Adipocyte (in vitro differentiated cells): ENCODE results near the gene FANCE.

Experiments used
- DNase-seq: peaks from one replicate; pipeline ENCODE4 v3.0.0-alpha.2; 2015; ENCODE audit warnings: low read depth
- H3K27me3 ChIP-seq: replicated peaks from 2 replicates; pipeline ENCODE4 v1.7.0; 2013; ENCODE audit warnings: mild to moderate bottlenecking, low read length, moderate library complexity; ENCODE audit not compliant: control insufficient read depth, insufficient read depth
- H3K36me3 ChIP-seq: 2 replicates; pipeline ENCODE4 v1.7.0; 2013; ENCODE audit warnings: low read length, mild to moderate bottlenecking, moderate library complexity; ENCODE audit not compliant: control insufficient read depth, insufficient read depth, severe bottlenecking
- H3K4me1 ChIP-seq: 2 replicates; pipeline ENCODE4 v1.7.0; 2013; ENCODE audit warnings: mild to moderate bottlenecking, low read length, moderate library complexity; ENCODE audit not compliant: control insufficient read depth, insufficient read depth
- H3K4me3 ChIP-seq: 2 replicates; pipeline ENCODE4 v1.7.0; 2013; ENCODE audit warnings: mild to moderate bottlenecking, low read length, moderate library complexity
- H3K9ac ChIP-seq: 2 replicates; pipeline ENCODE4 v1.7.0; 2013; ENCODE audit warnings: mild to moderate bottlenecking, low read length, moderate library complexity
- H3K9me3 ChIP-seq: 2 replicates; pipeline ENCODE4 v1.7.0; 2013; ENCODE audit warnings: mild to moderate bottlenecking, low read length, moderate library complexity; ENCODE audit not compliant: control insufficient read depth

FANCE gene

DNA sequence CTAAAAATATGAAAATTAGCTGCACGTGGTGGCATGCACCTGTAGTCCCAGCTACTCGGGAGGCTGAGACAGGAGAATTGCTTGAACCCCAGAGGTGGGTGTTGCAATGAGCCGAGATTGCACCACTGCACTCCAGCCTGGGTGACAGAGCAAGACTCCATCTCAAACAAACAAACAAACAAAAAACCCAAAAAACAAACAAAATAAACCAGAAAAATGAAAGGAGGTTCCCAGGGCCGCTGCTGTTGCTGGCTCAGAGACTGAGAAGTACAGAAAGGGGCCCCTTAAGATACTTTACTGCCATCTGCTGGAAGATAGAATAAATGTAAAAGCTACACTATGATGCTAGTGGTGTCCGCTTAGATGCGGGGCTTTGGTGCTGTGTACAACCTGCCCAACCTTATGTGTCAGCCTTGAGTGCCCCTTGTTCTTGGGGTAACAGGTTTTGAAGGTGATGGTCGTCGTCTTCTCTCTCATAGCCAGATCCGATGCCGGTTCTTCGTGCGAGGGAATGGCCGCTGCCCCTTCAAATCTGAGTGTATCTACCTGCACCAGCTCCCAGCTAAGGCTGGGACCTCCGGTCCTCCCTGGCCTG lies 2.8 kb upstream of the FANCE start:
- Histone ChIP-seq H3K36me3 (no peaks in the 10 kb centered on the region), H3K4me1 (peaks cover 22% of the 10 kb centered on the region), H3K4me3 (no peak overlapping the region), H3K27me3 (no peaks in the 10 kb centered on the region), H3K9ac (no peak overlapping the region), H3K9me3 (no peaks in the 10 kb centered on the region)
- DNase-seq = peak; percentile 94

DNA sequence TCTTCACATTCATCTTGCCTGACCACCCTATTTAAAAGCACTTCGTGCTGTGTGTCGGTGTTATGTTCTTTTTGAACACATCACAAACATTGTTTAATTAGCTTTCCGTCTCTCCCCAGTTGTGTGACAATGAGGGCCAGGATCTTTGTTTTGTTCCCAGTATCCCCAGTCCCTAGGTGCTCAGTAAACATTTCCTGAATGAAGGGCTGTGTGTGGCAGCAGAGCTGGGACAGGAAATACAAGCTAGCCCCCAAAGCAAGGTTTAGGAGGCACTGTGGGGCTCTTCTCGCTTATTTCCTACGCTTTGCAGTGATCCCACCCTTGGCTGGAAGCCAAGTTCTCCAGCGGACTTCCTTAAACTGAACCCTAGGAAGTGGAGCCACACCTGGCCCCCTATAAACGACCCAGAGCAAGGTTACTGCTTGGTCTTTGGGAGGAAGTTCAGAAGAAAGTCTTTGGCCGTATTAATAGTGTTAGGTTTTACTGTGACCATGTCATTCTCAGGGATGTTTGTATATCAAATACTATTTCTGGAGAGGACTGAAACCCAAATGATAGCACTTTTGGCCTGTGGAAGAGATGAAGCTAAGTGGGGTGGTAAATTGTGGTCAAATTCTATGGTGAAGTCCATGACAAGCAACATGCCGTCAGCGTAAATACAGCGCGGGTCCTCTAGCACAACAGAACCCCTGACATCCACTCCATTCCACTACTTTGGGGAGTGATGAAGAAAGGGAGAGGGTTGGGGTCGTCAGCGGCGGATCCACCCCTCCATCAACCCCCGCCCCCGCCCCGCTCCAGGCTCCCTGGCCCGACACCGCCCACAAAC lies 570 bp upstream of the FANCE start:
- Histone ChIP-seq H3K9me3 (no peaks in the 10 kb centered on the region), H3K4me3 (peak overlapping the region; percentile 84), H3K9ac (peak overlapping the region; percentile 14), H3K36me3 (no peaks in the 10 kb centered on the region), H3K4me1 (peaks cover 29% of the 10 kb centered on the region), H3K27me3 (no peaks in the 10 kb centered on the region)
- DNase-seq = no peak

DNA sequence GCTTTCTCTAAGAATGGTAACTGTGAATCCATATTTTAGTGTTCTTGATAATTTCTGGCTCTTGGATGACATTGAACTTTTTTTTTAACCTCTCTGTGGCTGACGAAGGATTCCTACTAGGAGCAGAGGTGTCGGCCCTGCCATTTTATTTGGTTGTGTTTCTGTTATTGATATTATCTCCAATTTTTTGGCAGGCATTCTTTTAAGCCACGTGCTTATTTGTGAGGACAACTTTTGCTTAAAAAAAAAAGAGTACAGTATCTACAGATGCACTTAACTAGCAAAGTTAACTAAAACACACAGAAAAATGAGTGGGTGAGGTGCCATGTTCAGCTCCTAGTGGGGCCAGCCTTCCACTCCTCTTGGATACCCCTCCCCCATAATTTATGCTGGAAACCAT lies 1.1 kb downstream of the FANCE start:
- Histone ChIP-seq H3K4me1 (peaks cover 29% of the 10 kb centered on the region), H3K27me3 (no peaks in the 10 kb centered on the region), H3K9me3 (no peaks in the 10 kb centered on the region), H3K9ac (peak overlapping the region; percentile 83), H3K4me3 (peak overlapping the region; percentile 84), H3K36me3 (no peaks in the 10 kb centered on the region)
- peak; percentile 36 for DNase-seq

DNA sequence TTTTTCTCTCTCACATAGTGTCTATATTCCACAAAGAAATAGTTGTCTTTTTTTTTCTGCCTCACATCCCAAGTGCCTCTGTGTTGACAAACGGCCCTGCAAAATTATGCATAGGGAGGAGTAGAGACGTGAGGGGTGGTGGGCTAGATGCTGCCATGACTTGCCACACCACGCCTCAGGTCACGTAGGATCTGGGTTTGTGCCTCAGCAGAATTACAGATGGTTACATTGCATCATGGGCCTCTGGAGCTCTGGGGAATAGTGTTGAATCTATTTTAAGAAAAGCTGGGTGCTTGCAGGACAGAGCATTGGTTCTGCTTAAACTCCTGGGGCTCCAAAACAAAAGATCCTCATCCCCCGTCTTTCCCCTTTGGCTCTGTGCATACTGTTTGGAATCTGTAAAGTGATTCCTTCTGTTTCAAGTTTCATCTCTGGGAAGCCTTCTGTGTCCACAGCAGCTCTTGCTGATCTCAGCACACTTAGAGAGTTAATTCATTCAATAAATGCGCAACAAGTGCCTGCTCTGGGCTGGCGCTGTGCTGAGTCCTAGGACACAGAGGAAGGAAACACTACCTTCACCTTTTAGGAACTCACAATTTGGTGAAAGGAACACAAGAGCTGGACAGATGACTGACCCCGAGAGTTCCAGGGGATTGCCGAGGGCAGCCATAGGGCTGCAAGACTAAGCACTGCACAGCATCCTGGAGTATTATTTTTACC lies 2.4 kb downstream of the FANCE start:
- DNase-seq = peak; percentile 44
- no peaks in the 10 kb centered on the region for H3K27me3 ChIP-seq
- H3K9me3 ChIP-seq = no peaks in the 10 kb centered on the region
- no peak overlapping the region for H3K4me3 ChIP-seq
- H3K36me3 ChIP-seq = peaks cover 4% of the 10 kb centered on the region
- peak overlapping the region; percentile 11 for H3K9ac ChIP-seq
- H3K4me1 ChIP-seq = peaks cover 29% of the 10 kb centered on the region

DNA sequence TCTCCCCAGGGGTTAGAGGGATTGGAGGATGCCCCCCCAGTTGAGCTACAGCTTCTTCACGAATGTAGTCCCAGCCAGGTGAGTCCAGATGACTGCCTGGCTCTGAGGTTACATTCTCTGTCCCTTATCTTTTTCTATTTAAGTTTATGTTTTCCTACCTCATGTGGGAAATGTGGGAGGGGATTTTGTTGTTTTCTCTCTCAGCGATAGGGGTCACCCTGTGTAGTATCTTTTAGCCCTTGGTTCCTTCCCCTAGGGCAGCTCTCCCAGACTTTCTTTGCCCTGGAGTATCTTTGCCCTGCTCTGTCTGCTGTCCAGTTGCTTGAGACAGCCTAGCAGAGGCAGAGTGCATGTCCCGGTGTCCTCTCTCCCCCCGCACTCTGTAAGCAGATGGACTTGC lies 5.8 kb downstream of the FANCE start:
- Histone ChIP-seq H3K9ac (no peak overlapping the region), H3K9me3 (no peaks in the 10 kb centered on the region), H3K27me3 (no peaks in the 10 kb centered on the region), H3K36me3 (peaks cover 8% of the 10 kb centered on the region), H3K4me1 (peaks cover 22% of the 10 kb centered on the region), H3K4me3 (no peak overlapping the region)
- no peak for DNase-seq

DNA sequence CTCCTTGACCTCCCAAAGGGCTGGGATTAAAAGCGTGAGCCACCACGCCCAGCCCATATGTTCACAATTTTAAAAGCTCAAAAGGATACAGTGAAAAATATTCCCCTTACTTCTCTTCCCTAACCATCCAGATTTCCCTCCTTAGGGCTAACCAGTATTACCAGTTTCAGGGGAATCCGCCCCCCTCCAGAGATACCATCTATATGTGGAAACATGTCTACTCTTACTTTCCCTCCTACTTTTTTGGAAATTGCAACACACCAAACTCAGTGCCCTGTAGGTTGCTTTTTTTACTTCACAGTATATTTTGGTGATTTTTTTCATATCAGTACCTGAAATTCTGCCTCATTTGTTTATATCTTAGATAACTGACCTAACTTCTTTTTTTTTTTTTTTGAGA lies 9.1 kb downstream of the FANCE start:
- H3K4me3 ChIP-seq = no peak overlapping the region
- peaks cover 8% of the 10 kb centered on the region for H3K36me3 ChIP-seq
- no peak overlapping the region for H3K9ac ChIP-seq
- H3K27me3 ChIP-seq = no peaks in the 10 kb centered on the region
- H3K4me1 ChIP-seq = no peaks in the 10 kb centered on the region
- H3K9me3 ChIP-seq = no peaks in the 10 kb centered on the region
- DNase-seq = no peak

DNA sequence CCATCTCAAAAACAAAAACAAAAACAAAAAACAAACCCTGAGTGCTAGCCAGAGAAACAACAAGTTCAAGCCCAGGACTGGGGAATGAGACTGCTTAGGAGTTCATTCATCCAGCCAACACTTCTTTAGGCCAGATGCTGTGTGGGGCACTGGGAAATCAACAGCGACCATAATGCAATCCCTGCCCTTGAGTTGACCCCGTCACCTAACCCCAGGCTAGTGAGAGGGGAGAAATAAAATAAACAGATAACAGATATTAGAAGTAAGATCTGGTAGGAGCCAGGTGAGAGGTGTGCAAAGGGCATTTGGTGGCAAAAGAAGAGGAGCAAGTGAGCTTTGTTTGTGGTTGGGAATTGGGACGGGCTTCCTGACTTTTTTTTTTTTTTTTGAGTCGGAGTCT lies 11.2 kb downstream of the FANCE start:
- peaks cover 12% of the 10 kb centered on the region for H3K36me3 ChIP-seq
- DNase-seq = no peak

DNA sequence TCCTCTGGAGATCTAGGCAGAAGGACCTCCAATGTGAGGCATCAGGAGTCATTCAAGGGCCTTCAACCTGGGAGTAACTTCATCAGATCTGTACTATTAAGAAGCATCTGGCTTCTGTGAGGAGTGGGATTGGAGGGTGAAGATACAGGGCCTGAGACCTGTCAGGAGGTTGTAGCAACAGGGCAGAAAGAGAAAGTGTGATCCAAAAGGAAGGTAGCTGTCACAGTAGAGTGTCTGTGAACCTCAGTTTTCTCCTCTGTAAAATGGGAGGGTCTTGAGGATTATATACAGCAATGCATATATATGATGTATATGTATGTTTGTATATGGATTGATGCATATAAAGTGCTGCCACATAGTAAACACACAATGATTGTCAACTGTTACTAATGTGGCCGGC lies 13.5 kb downstream of the FANCE start:
- no peak overlapping the region for H3K4me3 ChIP-seq
- no peak for DNase-seq
- peaks cover 19% of the 10 kb centered on the region for H3K36me3 ChIP-seq
- no peaks in the 10 kb centered on the region for H3K9me3 ChIP-seq
- peaks cover 16% of the 10 kb centered on the region for H3K4me1 ChIP-seq
- H3K27me3 ChIP-seq = no peaks in the 10 kb centered on the region
- H3K9ac ChIP-seq = no peak overlapping the region

More for the DNA sequence above, 11.2 kb downstream of the FANCE start:
- Histone ChIP-seq H3K27me3 (no peaks in the 10 kb centered on the region), H3K9ac (no peak overlapping the region), H3K9me3 (no peaks in the 10 kb centered on the region), H3K4me3 (no peak overlapping the region), H3K4me1 (peaks cover 6% of the 10 kb centered on the region)

DNA sequence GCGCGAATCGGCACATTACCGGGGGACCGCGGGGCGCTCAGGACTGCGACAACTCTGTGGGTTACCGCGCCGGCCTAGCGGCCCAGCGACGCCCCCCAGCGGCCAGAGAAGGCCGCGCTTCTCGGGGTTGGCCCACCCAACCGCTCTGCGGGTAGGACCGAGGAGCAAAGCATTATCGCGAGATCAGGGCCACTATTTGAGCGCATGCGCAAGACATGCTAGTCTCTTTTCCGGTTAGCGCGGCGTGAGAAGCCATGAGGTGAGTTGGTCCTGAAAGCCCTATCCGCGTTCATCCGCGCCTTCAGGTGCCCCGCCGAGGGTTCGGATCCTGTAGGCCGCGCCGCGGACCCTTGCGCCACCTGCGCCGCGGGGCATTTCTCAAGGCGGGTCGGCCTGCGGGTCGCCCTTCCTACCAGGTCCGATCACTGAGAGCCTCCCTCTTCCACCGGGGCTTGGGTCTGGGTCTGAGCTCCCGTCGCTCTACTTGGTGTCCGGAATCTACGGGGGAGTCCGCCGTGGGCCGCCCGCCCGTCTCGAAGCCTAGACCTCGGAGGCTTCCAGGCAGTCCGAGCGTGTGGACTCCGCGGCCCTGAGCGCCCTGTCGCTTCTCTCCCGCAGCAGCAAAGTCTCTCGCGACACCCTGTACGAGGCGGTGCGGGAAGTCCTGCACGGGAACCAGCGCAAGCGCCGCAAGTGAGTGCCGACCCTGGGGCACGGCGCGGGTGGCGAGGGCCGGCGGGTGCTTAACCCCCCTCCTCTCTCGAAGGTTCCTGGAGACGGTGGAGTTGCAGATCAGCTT lies 16.2 kb downstream of the FANCE start, which contains the start of gene RPL10A:
TSS of gene RPL10A (plus strand) at position 221 of the 799 bp plus-strand sequence. CDS start at position 255, 34 bp downstream.
- Histone ChIP-seq H3K27me3 (no peaks in the 10 kb centered on the region), H3K9ac (peak within 1 kb of the TSS; percentile 95), H3K36me3 (peaks cover 44% of the 10 kb centered on the region), H3K4me1 (peaks cover 27% of the 10 kb centered on the region), H3K4me3 (peak within 1 kb of the TSS; percentile 94), H3K9me3 (no peaks in the 10 kb centered on the region)
- DNase-seq = peak; percentile 99

DNA sequence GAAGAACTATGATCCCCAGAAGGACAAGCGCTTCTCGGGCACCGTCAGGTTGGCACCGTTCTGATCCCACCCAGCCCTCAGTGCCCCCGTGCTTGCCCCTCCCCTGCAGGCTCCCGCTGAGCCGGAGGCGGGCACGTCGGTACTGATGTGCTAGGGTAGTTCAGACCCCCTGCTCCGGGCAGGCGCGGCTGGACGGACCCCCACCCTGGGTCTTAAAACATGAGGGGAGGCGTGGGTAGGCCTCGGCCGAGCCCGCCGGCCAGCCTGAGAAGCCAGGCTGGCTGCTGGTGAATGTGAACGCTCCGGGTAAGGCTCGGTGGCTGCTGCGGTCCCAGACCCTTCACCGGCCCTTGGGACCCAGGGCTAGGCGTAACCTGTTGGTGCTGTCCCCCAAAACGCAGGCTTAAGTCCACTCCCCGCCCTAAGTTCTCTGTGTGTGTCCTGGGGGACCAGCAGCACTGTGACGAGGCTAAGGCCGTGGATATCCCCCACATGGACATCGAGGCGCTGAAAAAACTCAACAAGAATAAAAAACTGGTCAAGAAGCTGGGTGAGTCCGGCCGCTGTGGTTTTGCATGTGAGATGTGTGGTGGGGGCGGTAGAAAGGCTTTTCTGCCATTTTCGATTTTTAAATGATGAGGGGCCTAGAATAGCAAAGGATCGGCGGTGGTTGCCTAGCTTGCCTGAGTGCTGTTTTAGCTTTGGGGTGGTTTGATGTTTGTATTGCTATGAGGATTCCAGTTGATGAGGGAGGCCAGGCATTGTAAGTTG lies 17.0 kb downstream of the FANCE start:
- peak overlapping the region; percentile 94 for H3K4me3 ChIP-seq
- peaks cover 27% of the 10 kb centered on the region for H3K4me1 ChIP-seq
- H3K9ac ChIP-seq = peak overlapping the region; percentile 95
- no peak for DNase-seq
- H3K36me3 ChIP-seq = peaks cover 51% of the 10 kb centered on the region
- no peaks in the 10 kb centered on the region for H3K27me3 ChIP-seq
- H3K9me3 ChIP-seq = no peaks in the 10 kb centered on the region
